SK-N-SH (cell line): Measurements from ENCODE around the gene WASL. TPM values are rescaled to one million over a fixed set of nuclear protein-coding genes. Genes with fewer than 3 reads are reported as not detected.

ENCODE experiments used
- CTCF ChIA-PET: fragments of 300-600, 350-600 bp; formaldehyde crosslinking; extraction: SDS; loops from one replicate; lab custom pipeline; 2021; lab: Yijun Ruan, JAX
- POLR2A ChIA-PET: fragments of 350-600 bp; sonication (Branson Sonifier 250); formaldehyde crosslinking; extraction: SDS; loops from one replicate; lab custom pipeline; 2020; ENCODE audit warnings: antibody characterized with exemption, inconsistent platforms; lab: Yijun Ruan, JAX
- DNase-seq: peaks from one replicate; pipeline ENCODE4 v3.0.0; 2012
- H2AFZ ChIP-seq: fragments of 200-600 bp; sonication (generic); 2 replicates; pipeline ENCODE4 v1.8.1; 2016; ENCODE audit warnings: antibody characterized with exemption, mild to moderate bottlenecking, low read depth
- H3F3A ChIP-seq: fragments of 200-600 bp; sonication (generic); replicated peaks from 2 replicates; pipeline ENCODE3; 2016; ENCODE audit warnings: antibody characterized with exemption, mild to moderate bottlenecking; ENCODE audit not compliant: insufficient read depth
- H3K27ac ChIP-seq, 2 experiments: fragments of 200-500 bp in 1 of 2; fragments of 200-600 bp in 1 of 2; sonication (Bioruptor generic) in 1 of 2; sonication (generic), shearing (Covaris generic) in 1 of 2; 2 replicates each; pipeline versions ENCODE4 v1.5.1 to v1.6.1; 2014 to 2016; ENCODE audit warnings: low read depth in 2 of 2, inconsistent platforms in 1 of 2, low read length in 1 of 2, mild to moderate bottlenecking in 1 of 2, mixed read lengths in 1 of 2
- H3K27me3 ChIP-seq: fragments of 200-600 bp; sonication (generic), shearing (Covaris generic); 2 replicates; pipeline ENCODE4 v1.6.1; 2016; ENCODE audit warnings: mixed run types; ENCODE audit not compliant: insufficient read depth
- H3K36me3 ChIP-seq, 2 experiments: fragments of 200-500 bp in 1 of 2; fragments of 200-600 bp in 1 of 2; sonication (Bioruptor generic) in 1 of 2; sonication (generic) in 1 of 2; replicated peaks in 1 of 2; 2 replicates each; pipeline versions ENCODE3 to v1.5.1; 2014 to 2016; ENCODE audit warnings: low read length in 1 of 2, mild to moderate bottlenecking in 1 of 2; ENCODE audit not compliant: insufficient read depth in 2 of 2, control insufficient read depth in 1 of 2
- H3K4me1 ChIP-seq, 2 experiments: fragments of 200-500 bp in 1 of 2; fragments of 200-600 bp in 1 of 2; sonication (Bioruptor generic) in 1 of 2; sonication (generic), shearing (Covaris generic) in 1 of 2; 2 replicates each; pipeline versions ENCODE4 v1.5.1 to v1.6.1; 2014 to 2016; ENCODE audit warnings: low read depth in 1 of 2, low read length in 1 of 2, mixed run types in 1 of 2; ENCODE audit not compliant: insufficient read depth in 2 of 2, control insufficient read depth in 1 of 2
- H3K4me2 ChIP-seq: fragments of 200-600 bp; sonication (generic), shearing (Covaris generic); 2 replicates; pipeline ENCODE4 v1.6.1; 2017; ENCODE audit warnings: mixed run types
- H3K4me3 ChIP-seq, 2 experiments: fragments of 200-500 bp in 1 of 2; fragments of 200-600 bp in 1 of 2; sonication (Bioruptor generic) in 1 of 2; sonication (generic), shearing (Covaris generic) in 1 of 2; 2 replicates each; pipeline versions ENCODE4 v1.5.1 to v1.8.1; 2014 to 2016; ENCODE audit warnings: low read depth in 2 of 2, inconsistent platforms in 1 of 2, low read length in 1 of 2, mild to moderate bottlenecking in 1 of 2, mixed read lengths in 1 of 2, moderate library complexity in 1 of 2
- H3K79me2 ChIP-seq: fragments of 200-600 bp; sonication (generic); 2 replicates; pipeline ENCODE4 v1.8.1; 2017; ENCODE audit warnings: mild to moderate bottlenecking; ENCODE audit not compliant: insufficient read depth
- H3K9ac ChIP-seq: fragments of 200-600 bp; sonication (generic); 2 replicates; pipeline ENCODE4 v1.6.1; 2017; ENCODE audit warnings: mixed run types
- H3K9me2 ChIP-seq: fragments of 200-600 bp; sonication (generic); 2 replicates; pipeline ENCODE4 v1.6.1; 2017; ENCODE audit warnings: mixed run types
- H3K9me3 ChIP-seq: fragments of 200-600 bp; sonication (generic); 2 replicates; pipeline ENCODE4 v1.6.1; 2017; ENCODE audit warnings: mixed run types, mild to moderate bottlenecking, moderate library complexity
- H4K20me1 ChIP-seq: fragments of 200-600 bp; sonication (generic); 2 replicates; pipeline ENCODE4 v1.6.1; 2017; ENCODE audit warnings: mild to moderate bottlenecking, mixed run types; ENCODE audit not compliant: insufficient read depth
- CHD2 ChIP-seq: fragments of 150-350 bp; IDR thresholded peaks from 2 replicates; pipeline ENCODE4 v1.6.1; 2018; ENCODE audit warnings: low read length; ENCODE audit not compliant: partially characterized antibody
- ELF1 ChIP-seq: IDR thresholded peaks from 2 replicates; pipeline ENCODE4 v1.4.0; 2012
- FOSL2 ChIP-seq: IDR thresholded peaks from 2 replicates; pipeline ENCODE4 v1.4.0; 2012; ENCODE audit warnings: low read depth, mild to moderate bottlenecking, moderate library complexity, borderline replicate concordance
- FOXJ3 ChIP-seq: sonication (generic); formaldehyde crosslinking; IDR thresholded peaks from 2 replicates; pipeline ENCODE4 v1.5.1; 2020; ENCODE audit warnings: mild to moderate bottlenecking, missing genetic modification reagents
- FOXM1 ChIP-seq: IDR thresholded peaks from 2 replicates; pipeline ENCODE4 v1.4.0; 2012; ENCODE audit warnings: low read depth, mild to moderate bottlenecking
- GABPA ChIP-seq: IDR thresholded peaks from 2 replicates; pipeline ENCODE4 v1.4.0; 2012; ENCODE audit warnings: low read depth, mild to moderate bottlenecking
- JUND ChIP-seq: IDR thresholded peaks from 2 replicates; pipeline ENCODE4 v1.4.0; 2012
- MEF2A ChIP-seq: IDR thresholded peaks from 2 replicates; pipeline ENCODE4 v1.4.0; 2012; ENCODE audit warnings: low read depth, borderline replicate concordance
- MXI1 ChIP-seq: IDR thresholded peaks from 2 replicates; pipeline ENCODE4 v1.6.1; 2012; ENCODE audit warnings: mild to moderate bottlenecking, low read depth, low read length, improper control_type of control experiment
- NFIC ChIP-seq: IDR thresholded peaks from 2 replicates; pipeline ENCODE4 v1.4.0; 2012; ENCODE audit warnings: borderline replicate concordance
- NRF1 ChIP-seq: IDR thresholded peaks from 2 replicates; pipeline ENCODE4 v1.6.1; 2012; ENCODE audit warnings: low read depth, mild to moderate bottlenecking, low read length
- PBX3 ChIP-seq: IDR thresholded peaks from 2 replicates; pipeline ENCODE4; 2012
- RAD21 ChIP-seq: IDR thresholded peaks from 2 replicates; pipeline ENCODE4 v1.6.1; 2012; ENCODE audit warnings: mild to moderate bottlenecking, low read length
- RCOR1 ChIP-seq: fragments of 150-350 bp; IDR thresholded peaks from 2 replicates; pipeline ENCODE4 v1.6.1; 2017; ENCODE audit warnings: antibody characterized with exemption, low read length
- REST ChIP-seq: IDR thresholded peaks from 2 replicates; pipeline ENCODE4 v1.6.1; 2012; ENCODE audit warnings: mild to moderate bottlenecking, low read depth, low read length, moderate library complexity
- RFX5 ChIP-seq: IDR thresholded peaks from 2 replicates; pipeline ENCODE4 v1.6.1; 2012; ENCODE audit warnings: mild to moderate bottlenecking, improper control_type of control experiment, low read length
- RXRA ChIP-seq: IDR thresholded peaks from 2 replicates; pipeline ENCODE4 v1.4.0; 2012; ENCODE audit warnings: low read depth, mild to moderate bottlenecking, borderline replicate concordance
- SMC3 ChIP-seq: IDR thresholded peaks from 2 replicates; pipeline ENCODE4 v1.6.1; 2012; ENCODE audit warnings: low read depth, low read length, improper control_type of control experiment
- WGBS: methylation state at CpG from one replicate; pipeline ENCODE4 v1.1.6; 2017; ENCODE audit warnings: low lambda C conversion rate; 5-methylcytosine and 5-hydroxymethylcytosine counted together
- polyA plus RNA-seq, 3 experiments: library from polyadenylated mRNA; depleted of rRNA; stranded (reverse); fragments of >200 nt; gene quantifications; 2 replicates each; pipeline ENCODE4 v1.2.3, GENCODE V29; 2012
- TF ChIP-seq, protein P1 (sequence below): fragments of 200-600 bp; sonication (generic); IDR thresholded peaks from 2 replicates; pipeline ENCODE4 v1.6.1; 2017; ENCODE audit warnings: antibody characterized with exemption, mild to moderate bottlenecking, moderate library complexity

The WASL gene
- polyA plus RNA-seq, 1 of the 3 experiments (the other 2 are of a cell fraction): 9.9 TPM

- ChIA-PET POLR2A (no interaction called here), CTCF (interaction anchor here (1.0 to 2.6 kb wide), 5 partner anchors 12 to 188 kb away, joined by 3 to 11 read pairs (median 4); no protein-coding TSS in a partner anchor)
- TF ChIP-seq, protein P1, sequence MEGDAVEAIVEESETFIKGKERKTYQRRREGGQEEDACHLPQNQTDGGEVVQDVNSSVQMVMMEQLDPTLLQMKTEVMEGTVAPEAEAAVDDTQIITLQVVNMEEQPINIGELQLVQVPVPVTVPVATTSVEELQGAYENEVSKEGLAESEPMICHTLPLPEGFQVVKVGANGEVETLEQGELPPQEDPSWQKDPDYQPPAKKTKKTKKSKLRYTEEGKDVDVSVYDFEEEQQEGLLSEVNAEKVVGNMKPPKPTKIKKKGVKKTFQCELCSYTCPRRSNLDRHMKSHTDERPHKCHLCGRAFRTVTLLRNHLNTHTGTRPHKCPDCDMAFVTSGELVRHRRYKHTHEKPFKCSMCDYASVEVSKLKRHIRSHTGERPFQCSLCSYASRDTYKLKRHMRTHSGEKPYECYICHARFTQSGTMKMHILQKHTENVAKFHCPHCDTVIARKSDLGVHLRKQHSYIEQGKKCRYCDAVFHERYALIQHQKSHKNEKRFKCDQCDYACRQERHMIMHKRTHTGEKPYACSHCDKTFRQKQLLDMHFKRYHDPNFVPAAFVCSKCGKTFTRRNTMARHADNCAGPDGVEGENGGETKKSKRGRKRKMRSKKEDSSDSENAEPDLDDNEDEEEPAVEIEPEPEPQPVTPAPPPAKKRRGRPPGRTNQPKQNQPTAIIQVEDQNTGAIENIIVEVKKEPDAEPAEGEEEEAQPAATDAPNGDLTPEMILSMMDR: no peak
- no peak for TF ChIP-seq RCOR1
- TF ChIP-seq GABPA: no peak
- no peak for TF ChIP-seq RAD21
- no peak for TF ChIP-seq JUND
- TF ChIP-seq MEF2A: no peak
- no peak for TF ChIP-seq MXI1
- no peak for TF ChIP-seq ELF1
- TF ChIP-seq REST: no peak
- TF ChIP-seq NFIC: no peak
- no peak for TF ChIP-seq NRF1
- TF ChIP-seq FOSL2: no peak
- no peak for TF ChIP-seq SMC3
- TF ChIP-seq PBX3: no peak
- TF ChIP-seq RFX5: no peak
- no peak for TF ChIP-seq CHD2
- TF ChIP-seq FOXM1: no peak
- no peak for TF ChIP-seq FOXJ3
- TF ChIP-seq RXRA: no peak
These were observed 71.6 kb downstream of the WASL start for GRCh38 chr7:123677061-123677715.

More at GRCh38 chr7:123677061-123677715, 71.6 kb downstream of the WASL start:
- Histone ChIP-seq H3K36me3 (peaks cover 44 to 53% of the 10 kb centered on the region in 2 experiments), H4K20me1 (no peaks in the 10 kb centered on the region), H3K27me3 (no peaks in the 10 kb centered on the region), H3K4me3 (no peak overlapping the region), H3K4me1 (peaks cover 9 to 17% of the 10 kb centered on the region in 2 experiments; a peak in 3 of 4 replicates), H3K79me2 (no peaks in the 10 kb centered on the region), H3K9me3 (no peaks in the 10 kb centered on the region), H2AFZ (no peak overlapping the region), H3K4me2 (no peak overlapping the region), H3K27ac (no peak overlapping the region), H3K9ac (no peak overlapping the region), H3F3A (no peaks in the 10 kb centered on the region), H3K9me2 (no peaks in the 10 kb centered on the region)
- no peak for DNase-seq
- 98% methylated on average over 2 of the region's 2 CpGs for WGBS
